Activated naive CD4-positive, alpha-beta T cell treated with anti-CD3 and anti-CD28 coated beads, Interleukin-2, amount 50 U/mL, for 24 hours (primary cell): ENCODE measurements around the gene TMEM108.

Source experiments
- H3K27ac Mint-ChIP-seq: one replicate; pipeline ENCODE4 v1.8.0; 2021; ENCODE audit warnings: mild to moderate bottlenecking, mixed read lengths
- H3K27me3 Mint-ChIP-seq: one replicate; pipeline ENCODE4 v1.8.0; 2021; ENCODE audit warnings: mixed read lengths
- H3K36me3 Mint-ChIP-seq: one replicate; pipeline ENCODE4 v1.8.0; 2021; ENCODE audit warnings: mixed read lengths
- H3K4me1 Mint-ChIP-seq: one replicate; pipeline ENCODE4 v1.8.0; 2021; ENCODE audit warnings: mixed read lengths
- H3K4me3 Mint-ChIP-seq: one replicate; pipeline ENCODE4 v1.8.0; 2021; ENCODE audit warnings: mild to moderate bottlenecking, mixed read lengths
- H3K9me3 Mint-ChIP-seq: one replicate; pipeline ENCODE4 v1.8.0; 2021; ENCODE audit warnings: mixed read lengths

TMEM108 gene

GRCh38 chr3:133123636-133124035 lies 85.4 kb downstream of the TMEM108 start:
- H3K4me3 Mint-ChIP-seq, result no peak overlapping the region
- H3K36me3 Mint-ChIP-seq, result no peaks in the 10 kb centered on the region
- H3K27me3 Mint-ChIP-seq, result no peaks in the 10 kb centered on the region
- H3K4me1 Mint-ChIP-seq, result no peaks in the 10 kb centered on the region
- no peaks in the 10 kb centered on the region for H3K9me3 Mint-ChIP-seq
- no peak overlapping the region for H3K27ac Mint-ChIP-seq

- Mint-ChIP-seq H3K4me1 (no peaks in the 10 kb centered on the region), H3K9me3 (no peaks in the 10 kb centered on the region), H3K36me3 (no peaks in the 10 kb centered on the region), H3K27ac (no peak overlapping the region), H3K4me3 (no peak overlapping the region), H3K27me3 (no peaks in the 10 kb centered on the region)
These were observed 86.3 kb downstream of the TMEM108 start for GRCh38 chr3:133124511-133124910.

GRCh38 chr3:133125171-133125570 lies 87.0 kb downstream of the TMEM108 start:
- H3K36me3 Mint-ChIP-seq, result no peaks in the 10 kb centered on the region

GRCh38 chr3:133125802-133126201 lies 87.6 kb downstream of the TMEM108 start:
- no peaks in the 10 kb centered on the region for H3K9me3 Mint-ChIP-seq
- H3K27ac Mint-ChIP-seq, result no peak overlapping the region
- H3K4me1 Mint-ChIP-seq, result no peaks in the 10 kb centered on the region
- no peaks in the 10 kb centered on the region for H3K27me3 Mint-ChIP-seq
- no peaks in the 10 kb centered on the region for H3K36me3 Mint-ChIP-seq
- H3K4me3 Mint-ChIP-seq, result no peak overlapping the region

More at GRCh38 chr3:133125171-133125570, 87.0 kb downstream of the TMEM108 start:
- no peak overlapping the region for H3K27ac Mint-ChIP-seq
- no peaks in the 10 kb centered on the region for H3K27me3 Mint-ChIP-seq
- H3K4me3 Mint-ChIP-seq, result no peak overlapping the region
- H3K9me3 Mint-ChIP-seq, result no peaks in the 10 kb centered on the region
- no peaks in the 10 kb centered on the region for H3K4me1 Mint-ChIP-seq

GRCh38 chr3:133127381-133127780 lies 89.2 kb downstream of the TMEM108 start:
- H3K9me3 Mint-ChIP-seq, result no peaks in the 10 kb centered on the region
- H3K4me3 Mint-ChIP-seq, result no peak overlapping the region
- H3K27me3 Mint-ChIP-seq, result no peaks in the 10 kb centered on the region
- H3K36me3 Mint-ChIP-seq, result no peaks in the 10 kb centered on the region
- no peak overlapping the region for H3K27ac Mint-ChIP-seq
- H3K4me1 Mint-ChIP-seq, result no peaks in the 10 kb centered on the region

GRCh38 chr3:133130168-133130567 lies 92.0 kb downstream of the TMEM108 start:
- H3K4me1 Mint-ChIP-seq, result no peaks in the 10 kb centered on the region
- H3K9me3 Mint-ChIP-seq, result no peaks in the 10 kb centered on the region
- H3K36me3 Mint-ChIP-seq, result no peaks in the 10 kb centered on the region
- H3K27ac Mint-ChIP-seq, result no peak overlapping the region
- H3K27me3 Mint-ChIP-seq, result peaks cover 3% of the 10 kb centered on the region
- H3K4me3 Mint-ChIP-seq, result no peak overlapping the region

- H3K27ac Mint-ChIP-seq, result no peak overlapping the region
- no peaks in the 10 kb centered on the region for H3K9me3 Mint-ChIP-seq
- H3K4me1 Mint-ChIP-seq, result no peaks in the 10 kb centered on the region
- H3K27me3 Mint-ChIP-seq, result peaks cover 6% of the 10 kb centered on the region
- no peaks in the 10 kb centered on the region for H3K36me3 Mint-ChIP-seq
- H3K4me3 Mint-ChIP-seq, result no peak overlapping the region
These were observed 97.1 kb downstream of the TMEM108 start for GRCh38 chr3:133135306-133135705.

- no peaks in the 10 kb centered on the region for H3K9me3 Mint-ChIP-seq
- H3K36me3 Mint-ChIP-seq, result no peaks in the 10 kb centered on the region
- no peak overlapping the region for H3K27ac Mint-ChIP-seq
- peaks cover 6% of the 10 kb centered on the region for H3K27me3 Mint-ChIP-seq
- no peak overlapping the region for H3K4me3 Mint-ChIP-seq
- H3K4me1 Mint-ChIP-seq, result no peaks in the 10 kb centered on the region
These were observed 98.2 kb downstream of the TMEM108 start for GRCh38 chr3:133136114-133137041.

- peaks cover 6% of the 10 kb centered on the region for H3K27me3 Mint-ChIP-seq
- no peak overlapping the region for H3K27ac Mint-ChIP-seq
- no peaks in the 10 kb centered on the region for H3K4me1 Mint-ChIP-seq
- H3K36me3 Mint-ChIP-seq, result no peaks in the 10 kb centered on the region
- H3K4me3 Mint-ChIP-seq, result no peak overlapping the region
- H3K9me3 Mint-ChIP-seq, result no peaks in the 10 kb centered on the region
These were observed 99.1 kb downstream of the TMEM108 start for GRCh38 chr3:133137042-133137996.

GRCh38 chr3:133138017-133138416 lies 99.8 kb downstream of the TMEM108 start:
- no peaks in the 10 kb centered on the region for H3K4me1 Mint-ChIP-seq
- H3K4me3 Mint-ChIP-seq, result no peak overlapping the region

GRCh38 chr3:133152056-133152455 lies 113.9 kb downstream of the TMEM108 start:
- no peak overlapping the region for H3K27ac Mint-ChIP-seq
- H3K27me3 Mint-ChIP-seq, result peaks cover 3% of the 10 kb centered on the region
- H3K9me3 Mint-ChIP-seq, result peaks cover 9% of the 10 kb centered on the region
- no peaks in the 10 kb centered on the region for H3K4me1 Mint-ChIP-seq
- H3K4me3 Mint-ChIP-seq, result no peak overlapping the region
- H3K36me3 Mint-ChIP-seq, result no peaks in the 10 kb centered on the region

More at GRCh38 chr3:133138017-133138416, 99.8 kb downstream of the TMEM108 start:
- no peaks in the 10 kb centered on the region for H3K9me3 Mint-ChIP-seq
- H3K27ac Mint-ChIP-seq, result no peak overlapping the region
- no peaks in the 10 kb centered on the region for H3K36me3 Mint-ChIP-seq
- H3K27me3 Mint-ChIP-seq, result peaks cover 6% of the 10 kb centered on the region

GRCh38 chr3:133152681-133153220 lies 114.6 kb downstream of the TMEM108 start:
- H3K36me3 Mint-ChIP-seq, result no peaks in the 10 kb centered on the region
- H3K4me3 Mint-ChIP-seq, result no peak overlapping the region
- H3K27ac Mint-ChIP-seq, result no peak overlapping the region
- H3K27me3 Mint-ChIP-seq, result peaks cover 5% of the 10 kb centered on the region
- no peaks in the 10 kb centered on the region for H3K4me1 Mint-ChIP-seq
- H3K9me3 Mint-ChIP-seq, result peaks cover 9% of the 10 kb centered on the region

- Mint-ChIP-seq H3K4me3 (no peak overlapping the region), H3K4me1 (no peaks in the 10 kb centered on the region), H3K27ac (no peak overlapping the region), H3K9me3 (peaks cover 9% of the 10 kb centered on the region), H3K27me3 (peaks cover 7% of the 10 kb centered on the region), H3K36me3 (no peaks in the 10 kb centered on the region)
These were observed 115.2 kb downstream of the TMEM108 start for GRCh38 chr3:133153382-133153781.

GRCh38 chr3:133157716-133158115 lies 119.5 kb downstream of the TMEM108 start:
- peaks cover 4% of the 10 kb centered on the region for H3K9me3 Mint-ChIP-seq
- H3K27ac Mint-ChIP-seq, result no peak overlapping the region
- H3K27me3 Mint-ChIP-seq, result peaks cover 6% of the 10 kb centered on the region
- H3K4me1 Mint-ChIP-seq, result no peaks in the 10 kb centered on the region
- H3K4me3 Mint-ChIP-seq, result no peak overlapping the region
- no peaks in the 10 kb centered on the region for H3K36me3 Mint-ChIP-seq

- Mint-ChIP-seq H3K4me1 (no peaks in the 10 kb centered on the region), H3K9me3 (peaks cover 4% of the 10 kb centered on the region), H3K4me3 (no peak overlapping the region), H3K27ac (no peak overlapping the region), H3K27me3 (peaks cover 7% of the 10 kb centered on the region), H3K36me3 (no peaks in the 10 kb centered on the region)
These were observed 120.5 kb downstream of the TMEM108 start for GRCh38 chr3:133158686-133159085.
